H9 (cell line): ENCODE data around the gene UFC1. TPM values are rescaled to one million over a fixed set of nuclear protein-coding genes. Genes with fewer than 3 reads are reported as not detected.

Source experiments
- DNase-seq: peaks from one replicate; pipeline ENCODE4 v3.0.0-alpha.2; 2017
- H2AFZ ChIP-seq: one replicate; pipeline ENCODE4 v1.6.1; 2013; ENCODE audit warnings: mild to moderate bottlenecking, low read length, control low read depth, moderate library complexity
- H2AK5ac ChIP-seq: 2 replicates; pipeline ENCODE4 v1.6.1; 2013; ENCODE audit warnings: low read length, control low read depth, mixed read lengths; ENCODE audit not compliant: insufficient read length
- H2BK120ac ChIP-seq: one replicate; pipeline ENCODE4 v1.6.1; 2013; ENCODE audit warnings: low read depth, mild to moderate bottlenecking, low read length, control low read depth, inconsistent platforms; ENCODE audit not compliant: poor library complexity, severe bottlenecking
- H2BK12ac ChIP-seq: 2 replicates; pipeline ENCODE4 v1.6.1; 2013; ENCODE audit warnings: low read length, control low read depth, mixed read lengths, low read depth; ENCODE audit not compliant: insufficient read length
- H2BK15ac ChIP-seq: 2 replicates; pipeline ENCODE4 v1.6.1; 2013; ENCODE audit warnings: low read depth, low read length, control low read depth
- H2BK20ac ChIP-seq: one replicate; pipeline ENCODE4 v1.6.1; 2013; ENCODE audit warnings: low read depth, mild to moderate bottlenecking, low read length, control low read depth, inconsistent platforms; ENCODE audit not compliant: poor library complexity, severe bottlenecking
- H2BK5ac ChIP-seq: 2 replicates; pipeline ENCODE4 v1.6.1; 2013; ENCODE audit warnings: low read length, control low read depth, mixed read lengths; ENCODE audit not compliant: insufficient read length
- H3K14ac ChIP-seq: 2 replicates; pipeline ENCODE4 v1.6.1; 2013; ENCODE audit warnings: low read length, control low read depth; ENCODE audit not compliant: insufficient read depth
- H3K18ac ChIP-seq: 2 replicates; pipeline ENCODE4 v1.6.1; 2013; ENCODE audit warnings: low read depth, mild to moderate bottlenecking, mixed read lengths, low read length, control low read depth; ENCODE audit not compliant: insufficient read length
- H3K23ac ChIP-seq: 2 replicates; pipeline ENCODE4 v1.6.1; 2013; ENCODE audit warnings: low read length, control low read depth, mixed read lengths, low read depth; ENCODE audit not compliant: insufficient read length
- H3K23me2 ChIP-seq: 2 replicates; pipeline ENCODE4 v1.6.1; 2013; ENCODE audit warnings: low read depth, mild to moderate bottlenecking, mixed read lengths, low read length, control low read depth; ENCODE audit not compliant: insufficient read length, poor library complexity, severe bottlenecking
- H3K27ac ChIP-seq: 2 replicates; pipeline ENCODE4 v1.5.1; 2013; ENCODE audit warnings: low read length, control low read depth, mixed read lengths, low read depth; ENCODE audit not compliant: insufficient read length
- H3K27me3 ChIP-seq: 2 replicates; pipeline ENCODE4 v1.6.1; 2013; ENCODE audit warnings: low read length, control low read depth, inconsistent platforms; ENCODE audit not compliant: insufficient read depth
- H3K4ac ChIP-seq: 2 replicates; pipeline ENCODE4 v1.6.1; 2013; ENCODE audit warnings: low read depth, mild to moderate bottlenecking, control low read depth, inconsistent platforms, low read length, moderate library complexity
- H3K4me1 ChIP-seq: 2 replicates; pipeline ENCODE4 v1.6.1; 2013; ENCODE audit warnings: low read length, control low read depth, inconsistent platforms; ENCODE audit not compliant: insufficient read depth
- H3K4me2 ChIP-seq: 2 replicates; pipeline ENCODE4 v1.6.1; 2013; ENCODE audit warnings: low read length, control low read depth, mixed read lengths; ENCODE audit not compliant: insufficient read length, insufficient read depth
- H3K56ac ChIP-seq: 2 replicates; pipeline ENCODE4 v1.6.1; 2013; ENCODE audit warnings: low read depth, mild to moderate bottlenecking, mixed read lengths, low read length, control low read depth; ENCODE audit not compliant: insufficient read length
- H3K79me1 ChIP-seq: 2 replicates; pipeline ENCODE4 v1.6.1; 2013; ENCODE audit warnings: low read depth, mild to moderate bottlenecking, moderate library complexity, low read length, control low read depth, inconsistent platforms; ENCODE audit not compliant: insufficient read depth, poor library complexity, severe bottlenecking
- H3K79me2 ChIP-seq: 2 replicates; pipeline ENCODE4 v1.6.1; 2013; ENCODE audit warnings: low read length, control low read depth, inconsistent platforms; ENCODE audit not compliant: insufficient read depth
- H3K9ac ChIP-seq: 2 replicates; pipeline ENCODE4 v1.6.1; 2013; ENCODE audit warnings: low read length, control low read depth, mixed read lengths; ENCODE audit not compliant: insufficient read length; ENCODE audit errors: extremely low read depth
- H3K9me3 ChIP-seq: one replicate; pipeline ENCODE4 v1.6.1; 2013; ENCODE audit warnings: low read depth, low read length, inconsistent platforms; ENCODE audit not compliant: control insufficient read depth
- H3T11ph ChIP-seq: one replicate; pipeline ENCODE4 v1.6.1; 2013; ENCODE audit warnings: mild to moderate bottlenecking, low read length, control low read depth, inconsistent platforms
- H4K20me1 ChIP-seq: one replicate; pipeline ENCODE4 v1.6.1; 2013; ENCODE audit not compliant: control insufficient read depth, insufficient read length, insufficient read depth
- H4K5ac ChIP-seq: 2 replicates; pipeline ENCODE4 v1.6.1; 2013; ENCODE audit warnings: low read depth, mild to moderate bottlenecking, mixed read lengths, low read length, control low read depth; ENCODE audit not compliant: insufficient read length
- H4K8ac ChIP-seq: replicated peaks from 2 replicates; pipeline ENCODE4 v1.6.1; 2013; ENCODE audit warnings: low read length, control low read depth, mixed read lengths, low read depth; ENCODE audit not compliant: insufficient read length
- H4K91ac ChIP-seq: 2 replicates; pipeline ENCODE4 v1.6.1; 2013; ENCODE audit warnings: low read depth, mild to moderate bottlenecking, moderate library complexity, mixed read lengths, low read length, control low read depth; ENCODE audit not compliant: insufficient read length
- H3K27ac Mint-ChIP-seq, 3 experiments: 2 replicates in 2 of 3; 3 replicates in 1 of 3; pipeline ENCODE4 v1.8.0; 2020 to 2021; ENCODE audit warnings: mixed read lengths in 3 of 3, mild to moderate bottlenecking in 1 of 3, moderate library complexity in 1 of 3
- H3K27me3 Mint-ChIP-seq: 2 replicates; pipeline ENCODE4 v1.8.0; 2021; ENCODE audit warnings: low read depth, mild to moderate bottlenecking, moderate library complexity, mixed read lengths
- H3K36me3 Mint-ChIP-seq, 3 experiments: 2 replicates in 2 of 3; 3 replicates in 1 of 3; pipeline ENCODE4 v1.8.0; 2020 to 2021; ENCODE audit warnings: low read depth in 3 of 3, mixed read lengths in 3 of 3; ENCODE audit not compliant: insufficient read depth in 1 of 3
- H3K4me1 Mint-ChIP-seq, 2 experiments: 2 replicates each; pipeline ENCODE4 v1.8.0; 2020; ENCODE audit warnings: mixed read lengths in 2 of 2
- H3K4me3 Mint-ChIP-seq, 2 experiments: 2 replicates in 1 of 2; 3 replicates in 1 of 2; pipeline ENCODE4 v1.8.0; 2020 to 2021; ENCODE audit warnings: mild to moderate bottlenecking in 2 of 2, mixed read lengths in 2 of 2, moderate library complexity in 1 of 2
- H3K9me3 Mint-ChIP-seq, 2 experiments: 2 replicates in 1 of 2; 3 replicates in 1 of 2; pipeline ENCODE4 v1.8.0; 2020; ENCODE audit warnings: mild to moderate bottlenecking in 2 of 2, mixed read lengths in 2 of 2, moderate library complexity in 1 of 2
- CTCF ChIP-seq: fragments of 200-600 bp; sonication (generic); conservative IDR thresholded peaks from 3 replicates; pipeline ENCODE4 v1.8.0; 2021; ENCODE audit warnings: antibody characterized with exemption, mild to moderate bottlenecking
- WGBS: extraction: QIAGEN DNeasy Blood & Tissue Kit; methylation state at CpG from one replicate; pipeline ENCODE4 v1.1.7; 2013; ENCODE audit warnings: missing lambda C conversion rate, low lambda C conversion rate, mixed read lengths; ENCODE audit not compliant: insufficient read length; ENCODE audit errors: extremely low coverage; 5-methylcytosine and 5-hydroxymethylcytosine counted together
- total RNA-seq: library from RNA; stranded (reverse); gene quantifications from 2 replicates; pipeline ENCODE4 v1.2.1, GENCODE V29; 2021

UFC1 gene
- total RNA-seq, 1 experiment from 2014 or later, result 93.4 TPM

- H2AFZ ChIP-seq, result no peak overlapping the region
- no peak overlapping the region for H3K4ac ChIP-seq
- H3K18ac ChIP-seq, result no peak overlapping the region
- WGBS, result no CpG with 5 or more reads among the region's 22 CpGs
- no peak overlapping the region for H4K5ac ChIP-seq
- Mint-ChIP-seq H3K27me3 (no peaks in the 10 kb centered on the region; the same call in 1 of the 2 replicates), H3K4me1 (peaks cover 26% of the 10 kb centered on the region in 2 experiments), H3K9me3 (no peaks in the 10 kb centered on the region), H3K36me3 (peaks cover 29 to 67% (median 56%) of the 10 kb centered on the region in 3 experiments), H3K4me3 (peak overlapping the region; percentile 81 to 89), H3K27ac (no peak overlapping the region)
- no peak overlapping the region for H3K23ac ChIP-seq
- no peak overlapping the region for H2BK12ac ChIP-seq
- H3K56ac ChIP-seq, result no peak overlapping the region
- no peaks in the 10 kb centered on the region for H4K20me1 ChIP-seq
- no peak overlapping the region for H2BK120ac ChIP-seq
- peaks cover 10% of the 10 kb centered on the region for H3K23me2 ChIP-seq
- no peak for DNase-seq
- H2BK20ac ChIP-seq, result no peak overlapping the region
- H3K9me3 ChIP-seq, result no peaks in the 10 kb centered on the region
- H2BK5ac ChIP-seq, result no peak overlapping the region
- no peak overlapping the region for H3K9ac ChIP-seq
- no peak overlapping the region for H4K8ac ChIP-seq
- no peak overlapping the region for H2BK15ac ChIP-seq
- no peak overlapping the region for H4K91ac ChIP-seq
- no peak overlapping the region for H3T11ph ChIP-seq
- no peaks in the 10 kb centered on the region for H3K79me1 ChIP-seq
- no peaks in the 10 kb centered on the region for H3K4me1 ChIP-seq
- H3K27ac ChIP-seq, result no peak overlapping the region
- no peaks in the 10 kb centered on the region for H3K27me3 ChIP-seq
- no peaks in the 10 kb centered on the region for H3K79me2 ChIP-seq
- no peak overlapping the region for H3K14ac ChIP-seq
- no peak for TF ChIP-seq CTCF
- H3K4me2 ChIP-seq, result peak overlapping the region; percentile 94
- H2AK5ac ChIP-seq, result no peak overlapping the region
Measured at GRCh38 chr1:161160671-161161145, 6.9 kb downstream of the UFC1 start.
